ENCODE data around the gene OR2L3.

The OR2L3 gene, protein sequence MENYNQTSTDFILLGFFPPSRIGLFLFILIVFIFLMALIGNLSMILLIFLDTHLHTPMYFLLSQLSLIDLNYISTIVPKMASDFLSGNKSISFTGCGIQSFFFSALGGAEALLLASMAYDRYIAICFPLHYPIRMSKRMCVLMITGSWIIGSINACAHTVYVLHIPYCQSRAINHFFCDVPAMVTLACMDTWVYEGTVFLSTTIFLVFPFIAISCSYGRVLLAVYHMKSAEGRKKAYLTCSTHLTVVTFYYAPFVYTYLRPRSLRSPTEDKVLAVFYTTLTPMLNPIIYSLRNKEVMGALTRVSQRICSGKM

DNA sequence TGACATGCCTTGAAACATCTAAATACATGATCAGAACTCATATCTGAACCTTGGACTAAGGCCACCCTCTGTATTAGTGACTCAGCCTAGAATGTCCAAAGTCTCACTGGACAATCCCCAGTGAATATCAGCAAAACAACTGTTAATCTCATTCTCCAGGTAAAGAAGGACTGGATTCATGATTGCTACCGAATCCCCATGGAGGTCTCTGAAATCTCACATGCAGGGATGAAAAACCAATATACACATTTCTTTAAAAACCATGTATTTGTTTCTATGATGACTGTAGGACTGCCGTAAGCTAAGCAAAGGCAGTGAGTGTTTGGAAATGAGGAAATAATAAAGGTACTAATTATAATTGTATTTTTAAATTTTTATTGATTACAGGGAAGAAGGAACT is at the start of gene OR2L3:
Gene OR2L3 (plus strand): TSS at position 301 of the 400 bp plus-strand sequence. CDS start 13,846 bp downstream, outside the sequence.
- TF ChIP-seq CTCF (IDR thresholded peaks at IDR 0.05; ENCODE audit: extremely low read depth, missing control alignments) = no peak
- DNase-seq (ENCODE audit: low spot score) = no peak

DNA sequence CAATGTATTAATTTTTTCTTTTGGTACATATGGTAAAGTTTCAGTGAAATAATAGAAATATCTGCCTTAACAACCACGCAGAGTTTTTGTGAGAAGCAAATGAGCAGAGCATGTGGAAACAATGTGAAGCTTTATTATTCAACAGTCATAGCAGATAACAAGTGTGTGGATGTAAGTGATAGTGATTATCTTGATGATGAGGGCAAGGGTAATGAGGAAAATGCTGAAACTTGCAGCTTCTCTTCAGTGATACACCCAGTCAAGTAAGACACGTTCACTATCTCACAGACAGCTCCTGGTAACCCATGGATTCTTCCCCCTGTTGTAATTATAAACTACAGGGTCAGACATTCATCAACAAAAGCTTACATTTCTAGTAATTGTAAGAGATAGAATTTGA is 47.8 kb upstream of the OR2L3 start:
- DNase-seq (ENCODE audit: low spot score) = no peak
- TF ChIP-seq CTCF (IDR thresholded peaks at IDR 0.05; ENCODE audit: extremely low read depth, missing control alignments) = no peak

DNA sequence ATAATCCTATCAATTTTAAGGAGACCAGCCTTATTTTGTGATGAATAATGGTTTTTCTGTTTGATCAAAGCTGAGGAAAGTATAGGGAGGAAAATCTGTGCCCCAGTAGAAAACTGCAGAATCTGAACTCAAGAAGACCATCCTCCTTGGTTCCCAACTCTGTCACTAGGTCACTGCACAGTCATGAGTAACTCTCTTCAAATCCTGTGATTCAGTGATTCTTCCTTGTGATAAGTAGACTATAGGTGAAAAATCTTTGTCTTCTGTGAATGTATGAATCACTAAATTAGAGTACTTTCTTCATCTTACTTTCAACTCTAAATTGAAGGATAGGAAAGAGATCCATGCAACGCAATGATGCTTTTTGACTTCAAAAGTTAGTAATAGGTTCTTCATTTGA is 46.5 kb upstream of the OR2L3 start:
- DNase-seq (ENCODE audit: low spot score) = no peak
- no peak for TF ChIP-seq CTCF (IDR thresholded peaks at IDR 0.05; ENCODE audit: extremely low read depth, missing control alignments)

DNA sequence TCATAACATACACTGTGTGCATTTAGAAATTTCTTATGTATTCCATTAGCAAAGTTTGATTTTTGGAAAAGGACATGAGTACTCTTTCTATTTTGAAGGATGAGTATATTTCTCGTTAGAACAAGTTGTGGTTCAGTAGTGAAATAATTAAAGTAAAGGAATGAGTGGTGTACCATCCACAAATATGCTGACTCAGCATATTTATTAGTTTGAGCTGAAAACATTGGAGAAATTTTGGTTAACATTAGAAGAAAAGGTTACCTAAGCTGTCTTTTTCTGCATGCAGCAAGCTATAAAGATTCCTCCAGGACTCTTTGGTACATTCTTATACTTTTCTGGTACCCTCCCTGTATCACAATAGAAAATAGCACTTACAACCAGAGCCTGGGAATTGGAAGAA is 38.9 kb upstream of the OR2L3 start:
- no peak for DNase-seq (ENCODE audit: low spot score)
- TF ChIP-seq CTCF (IDR thresholded peaks at IDR 0.05; ENCODE audit: extremely low read depth, missing control alignments) = no peak

DNA sequence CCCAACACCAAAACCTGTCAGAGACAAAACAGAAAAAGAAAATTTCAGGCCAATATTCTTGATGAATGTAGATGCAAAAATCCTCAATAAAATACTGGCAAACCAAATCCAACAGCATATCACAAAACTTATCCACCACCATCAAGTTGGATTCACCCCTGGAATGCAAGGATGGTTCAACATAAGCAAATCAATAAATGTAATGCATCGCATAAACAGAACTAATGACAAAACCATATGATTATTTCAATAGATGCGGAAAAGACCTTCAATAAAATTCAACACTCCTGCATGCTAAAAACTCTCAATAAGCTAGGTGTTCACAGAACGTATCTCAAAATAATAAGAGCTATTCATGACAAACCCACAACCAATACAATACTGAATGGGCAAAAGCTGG is 37.0 kb upstream of the OR2L3 start:
- no peak for DNase-seq (ENCODE audit: low spot score)
- TF ChIP-seq CTCF (IDR thresholded peaks at IDR 0.05; ENCODE audit: extremely low read depth, missing control alignments) = no peak

- DNase-seq (ENCODE audit: low spot score) = no peak
- no peak for TF ChIP-seq CTCF (IDR thresholded peaks at IDR 0.05; ENCODE audit: extremely low read depth, missing control alignments)
These were observed 33.4 kb upstream of the OR2L3 start, which contains the start of gene OR2L5 for GRCh38 chr1:248013229-248013710. TSS of gene OR2L5 (plus strand) at chr1:248013660. CDS start at chr1:248021948, 8,288 bp downstream.

- TF ChIP-seq CTCF (IDR thresholded peaks at IDR 0.05; ENCODE audit: extremely low read depth, missing control alignments) = no peak
- DNase-seq (ENCODE audit: low spot score) = no peak
These were observed 30.8 kb upstream of the OR2L3 start for GRCh38 chr1:248015803-248016202.

Measured in GM20000 (cell line).